Cerebellar cortex (tissue), 1 donor: ENCODE measurements around the gene STAC.
"Not testable (repeated sequence)": the region's sequence is repeated elsewhere in the genome, so short reads cannot be mapped to it uniquely, and the experiment has no call there.

Source experiments
- DNase-seq: peaks from one replicate; pipeline ENCODE4 v3.0.0-alpha.2; 2015; ENCODE audit warnings: low spot score

Gene STAC

GRCh38 chr3:36520241-36521006, 140.1 kb downstream of the STAC start:
- DNase-seq = no peak

GRCh38 chr3:36521007-36521379, 140.7 kb downstream of the STAC start:
- DNase-seq = no peak

- no peak for DNase-seq
Measured at GRCh38 chr3:36524560-36524959, 144.3 kb downstream of the STAC start.

- DNase-seq = no peak
Measured at GRCh38 chr3:36525115-36525801, 145.0 kb downstream of the STAC start.

- DNase-seq = no peak
Measured at GRCh38 chr3:36538136-36538749, 157.9 kb downstream of the STAC start.

- DNase-seq = peak; percentile 17
Measured at GRCh38 chr3:36540888-36541518, 160.7 kb downstream of the STAC start.

GRCh38 chr3:36542186-36542585, 161.9 kb downstream of the STAC start:
- no peak for DNase-seq

GRCh38 chr3:36543276-36543997, 163.1 kb downstream of the STAC start:
- DNase-seq = peak; percentile 54

GRCh38 chr3:36546226-36546625, 165.9 kb downstream of the STAC start:
- DNase-seq = no peak

- no peak for DNase-seq
Measured at GRCh38 chr3:36548712-36549111, 168.4 kb downstream of the STAC start.

- DNase-seq = no peak
Measured at GRCh38 chr3:36557021-36557707, 176.9 kb downstream of the STAC start.

- DNase-seq = no peak
Measured at GRCh38 chr3:36557708-36558421, 177.6 kb downstream of the STAC start.

- DNase-seq = no peak
Measured at GRCh38 chr3:36558961-36559360, 178.7 kb downstream of the STAC start.

GRCh38 chr3:36560685-36561084, 180.4 kb downstream of the STAC start:
- DNase-seq = no peak

- no peak for DNase-seq
Measured at GRCh38 chr3:36561601-36562000, 181.3 kb downstream of the STAC start.

GRCh38 chr3:36562945-36563344, 182.6 kb downstream of the STAC start:
- DNase-seq = no peak

- DNase-seq = peak; percentile 15
Measured at GRCh38 chr3:36575241-36575640, 194.9 kb downstream of the STAC start.

GRCh38 chr3:36578418-36578817, 198.1 kb downstream of the STAC start:
- not testable (repeated sequence) for DNase-seq

GRCh38 chr3:36579746-36580145, 199.4 kb downstream of the STAC start:
- DNase-seq = no peak

- DNase-seq = no peak
Measured at GRCh38 chr3:36580716-36581115, 200.4 kb downstream of the STAC start.

- no peak for DNase-seq
Measured at GRCh38 chr3:36591959-36592358, 211.7 kb downstream of the STAC start.
